ENCODE results near the gene CDC34.

GRCh38 chr19:580274-580835 is 48.8 kb downstream of the CDC34 start:
- TF ChIP-seq BHLHE40 (IDR thresholded peaks at IDR 0.05; ENCODE audit: low read depth, low read length) (no peak), ESRRA (IDR thresholded peaks at IDR 0.05; ENCODE audit: borderline replicate concordance, low read length) (no peak), CTCF (IDR thresholded peaks at IDR 0.05) (no peak), NR3C1 (IDR thresholded peaks at IDR 0.05) (no peak), CHD4 (IDR thresholded peaks at IDR 0.05; ENCODE audit: borderline replicate concordance) (no peak), ZFP36 (IDR thresholded peaks at IDR 0.05; ENCODE audit: borderline replicate concordance, partially characterized antibody) (no peak), RFX5 (IDR thresholded peaks at IDR 0.05) (no peak), MYC (IDR thresholded peaks at IDR 0.05; ENCODE audit: borderline replicate concordance, low read length) (no peak), POLR2A (IDR thresholded peaks at IDR 0.05; ENCODE audit: low read length) (no peak), TFCP2L1 (CRISPR knock-in tag; IDR thresholded peaks at IDR 0.05) (no peak)
- TF ChIP-seq, protein P1, sequence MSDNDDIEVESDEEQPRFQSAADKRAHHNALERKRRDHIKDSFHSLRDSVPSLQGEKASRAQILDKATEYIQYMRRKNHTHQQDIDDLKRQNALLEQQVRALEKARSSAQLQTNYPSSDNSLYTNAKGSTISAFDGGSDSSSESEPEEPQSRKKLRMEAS (IDR thresholded peaks at IDR 0.05), result no peak
